ENCODE results near the gene RCCD1.
A peak's percentile ranks its signal among the peaks of the same experiment; 100 is the strongest.

RCCD1 gene

GRCh38 chr15:90994059-90994416, 39.4 kb downstream of the RCCD1 start:
- TF ChIP-seq, protein P1, sequence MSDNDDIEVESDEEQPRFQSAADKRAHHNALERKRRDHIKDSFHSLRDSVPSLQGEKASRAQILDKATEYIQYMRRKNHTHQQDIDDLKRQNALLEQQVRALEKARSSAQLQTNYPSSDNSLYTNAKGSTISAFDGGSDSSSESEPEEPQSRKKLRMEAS (IDR thresholded peaks at IDR 0.05): no peak
- no peak for TF ChIP-seq NFIC (IDR thresholded peaks at IDR 0.05)

GRCh38 chr15:90994417-90995311, 40.0 kb downstream of the RCCD1 start, which contains the start of gene PRC1:
Gene PRC1 (minus strand): TSS chr15:90994535. CDS start chr15:90994417, 118 bp downstream.
- TF ChIP-seq, protein P2, sequence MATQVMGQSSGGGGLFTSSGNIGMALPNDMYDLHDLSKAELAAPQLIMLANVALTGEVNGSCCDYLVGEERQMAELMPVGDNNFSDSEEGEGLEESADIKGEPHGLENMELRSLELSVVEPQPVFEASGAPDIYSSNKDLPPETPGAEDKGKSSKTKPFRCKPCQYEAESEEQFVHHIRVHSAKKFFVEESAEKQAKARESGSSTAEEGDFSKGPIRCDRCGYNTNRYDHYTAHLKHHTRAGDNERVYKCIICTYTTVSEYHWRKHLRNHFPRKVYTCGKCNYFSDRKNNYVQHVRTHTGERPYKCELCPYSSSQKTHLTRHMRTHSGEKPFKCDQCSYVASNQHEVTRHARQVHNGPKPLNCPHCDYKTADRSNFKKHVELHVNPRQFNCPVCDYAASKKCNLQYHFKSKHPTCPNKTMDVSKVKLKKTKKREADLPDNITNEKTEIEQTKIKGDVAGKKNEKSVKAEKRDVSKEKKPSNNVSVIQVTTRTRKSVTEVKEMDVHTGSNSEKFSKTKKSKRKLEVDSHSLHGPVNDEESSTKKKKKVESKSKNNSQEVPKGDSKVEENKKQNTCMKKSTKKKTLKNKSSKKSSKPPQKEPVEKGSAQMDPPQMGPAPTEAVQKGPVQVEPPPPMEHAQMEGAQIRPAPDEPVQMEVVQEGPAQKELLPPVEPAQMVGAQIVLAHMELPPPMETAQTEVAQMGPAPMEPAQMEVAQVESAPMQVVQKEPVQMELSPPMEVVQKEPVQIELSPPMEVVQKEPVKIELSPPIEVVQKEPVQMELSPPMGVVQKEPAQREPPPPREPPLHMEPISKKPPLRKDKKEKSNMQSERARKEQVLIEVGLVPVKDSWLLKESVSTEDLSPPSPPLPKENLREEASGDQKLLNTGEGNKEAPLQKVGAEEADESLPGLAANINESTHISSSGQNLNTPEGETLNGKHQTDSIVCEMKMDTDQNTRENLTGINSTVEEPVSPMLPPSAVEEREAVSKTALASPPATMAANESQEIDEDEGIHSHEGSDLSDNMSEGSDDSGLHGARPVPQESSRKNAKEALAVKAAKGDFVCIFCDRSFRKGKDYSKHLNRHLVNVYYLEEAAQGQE (IDR thresholded peaks at IDR 0.05; ENCODE audit: low read depth): no peak
- TF ChIP-seq FOXM1 (IDR thresholded peaks at IDR 0.05; ENCODE audit: borderline replicate concordance, low read depth) (peak; percentile 99), YY1 (IDR thresholded peaks at IDR 0.05; ENCODE audit: low read depth) (peak; percentile 25; the same call in 1 of the 2 replicates), TAF1 (IDR thresholded peaks at IDR 0.05; ENCODE audit: low read depth) (peak; percentile 84), EP300 (IDR thresholded peaks at IDR 0.05; ENCODE audit: borderline replicate concordance) (peak; percentile 18; the same call in 1 of the 2 replicates), ZBTB7A (IDR thresholded peaks at IDR 0.05; ENCODE audit: low read depth) (no peak), EGR1 (IDR thresholded peaks at IDR 0.05) (peak; percentile 70; the same call in 1 of the 2 replicates), RAD21 (IDR thresholded peaks at IDR 0.05; ENCODE audit: low read depth) (no peak), TEAD4 (IDR thresholded peaks at IDR 0.05) (peak; percentile 21; the same call in 1 of the 2 replicates), CREB1 (IDR thresholded peaks at IDR 0.05; ENCODE audit: low read depth) (peak; percentile 91), CEBPB (IDR thresholded peaks at IDR 0.05) (no peak), NFIC (IDR thresholded peaks at IDR 0.05) (no peak), TCF12 (IDR thresholded peaks at IDR 0.05; ENCODE audit: low read depth) (peak; percentile 33)
- TF ChIP-seq, protein P3, sequence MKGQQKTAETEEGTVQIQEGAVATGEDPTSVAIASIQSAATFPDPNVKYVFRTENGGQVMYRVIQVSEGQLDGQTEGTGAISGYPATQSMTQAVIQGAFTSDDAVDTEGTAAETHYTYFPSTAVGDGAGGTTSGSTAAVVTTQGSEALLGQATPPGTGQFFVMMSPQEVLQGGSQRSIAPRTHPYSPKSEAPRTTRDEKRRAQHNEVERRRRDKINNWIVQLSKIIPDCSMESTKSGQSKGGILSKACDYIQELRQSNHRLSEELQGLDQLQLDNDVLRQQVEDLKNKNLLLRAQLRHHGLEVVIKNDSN (IDR thresholded peaks at IDR 0.05): no peak; the same call in 1 of the 2 replicates
- TF ChIP-seq, protein P1 (IDR thresholded peaks at IDR 0.05): peak; percentile 83

DNA sequence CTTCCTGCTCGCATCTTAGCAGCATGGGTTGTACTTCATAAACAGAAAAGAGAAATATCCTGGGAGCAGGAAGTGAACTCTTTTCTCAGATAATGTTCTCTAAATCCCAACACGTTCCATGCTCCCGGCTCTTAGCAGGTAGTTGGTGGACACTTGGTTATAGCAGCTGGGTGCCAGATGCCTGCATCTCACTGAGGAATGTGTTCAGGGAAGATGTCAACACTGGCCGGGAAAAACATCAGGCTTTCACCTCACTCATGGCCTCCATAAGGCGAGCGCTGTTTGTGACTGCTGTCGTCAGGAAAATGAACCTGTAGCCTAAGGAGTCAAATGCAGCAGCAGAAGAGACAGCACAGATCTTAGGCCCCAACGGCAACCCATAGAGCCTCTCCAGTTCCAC, 44.1 kb downstream of the RCCD1 start:
- no peak for TF ChIP-seq NFIC (IDR thresholded peaks at IDR 0.05)
- TF ChIP-seq, protein P2 (IDR thresholded peaks at IDR 0.05; ENCODE audit: low read depth): no peak
- TF ChIP-seq TAF1 (IDR thresholded peaks at IDR 0.05; ENCODE audit: low read depth): no peak
- no peak for TF ChIP-seq EP300 (IDR thresholded peaks at IDR 0.05; ENCODE audit: borderline replicate concordance)
- no peak for TF ChIP-seq TCF12 (IDR thresholded peaks at IDR 0.05; ENCODE audit: low read depth)
- TF ChIP-seq, protein P3 (IDR thresholded peaks at IDR 0.05): no peak
- TF ChIP-seq CREB1 (IDR thresholded peaks at IDR 0.05; ENCODE audit: low read depth): no peak
- no peak for TF ChIP-seq ZBTB7A (IDR thresholded peaks at IDR 0.05; ENCODE audit: low read depth)
- no peak for TF ChIP-seq TEAD4 (IDR thresholded peaks at IDR 0.05)
- no peak for TF ChIP-seq RAD21 (IDR thresholded peaks at IDR 0.05; ENCODE audit: low read depth)

DNA sequence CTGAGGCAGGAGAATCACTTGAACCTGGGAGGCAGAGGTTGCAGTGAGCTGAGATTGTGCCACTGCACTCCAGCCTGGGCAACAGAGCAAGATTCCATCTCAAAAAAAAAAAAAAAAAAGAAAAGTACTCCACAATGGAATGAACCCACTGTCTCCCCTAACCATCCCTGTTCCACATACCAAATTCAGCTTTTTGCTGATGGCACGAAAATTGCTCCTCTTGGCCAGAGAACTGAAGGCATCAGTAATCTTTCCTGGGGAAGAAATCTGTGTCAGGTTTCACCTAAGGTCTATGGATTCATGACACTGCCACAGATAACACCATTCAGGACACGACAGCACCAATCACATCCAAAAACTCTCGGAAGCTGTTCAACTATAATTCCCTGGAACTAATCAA, 46.5 kb downstream of the RCCD1 start:
- TF ChIP-seq RAD21 (IDR thresholded peaks at IDR 0.05; ENCODE audit: low read depth): no peak
- no peak for TF ChIP-seq YY1 (IDR thresholded peaks at IDR 0.05; ENCODE audit: low read depth)
- TF ChIP-seq EP300 (IDR thresholded peaks at IDR 0.05; ENCODE audit: borderline replicate concordance): no peak
- TF ChIP-seq, protein P3 (IDR thresholded peaks at IDR 0.05): no peak
- no peak for TF ChIP-seq ZBTB7A (IDR thresholded peaks at IDR 0.05; ENCODE audit: low read depth)
- TF ChIP-seq CREB1 (IDR thresholded peaks at IDR 0.05; ENCODE audit: low read depth): no peak
- TF ChIP-seq NFIC (IDR thresholded peaks at IDR 0.05): no peak
- no peak for TF ChIP-seq CEBPB (IDR thresholded peaks at IDR 0.05)
- TF ChIP-seq, protein P2 (IDR thresholded peaks at IDR 0.05; ENCODE audit: low read depth): no peak
- TF ChIP-seq FOXM1 (IDR thresholded peaks at IDR 0.05; ENCODE audit: borderline replicate concordance, low read depth): no peak
- TF ChIP-seq EGR1 (IDR thresholded peaks at IDR 0.05): no peak
- no peak for TF ChIP-seq TCF12 (IDR thresholded peaks at IDR 0.05; ENCODE audit: low read depth)
- TF ChIP-seq TEAD4 (IDR thresholded peaks at IDR 0.05): no peak

All from Ishikawa (cell line).